ENCODE results near the gene VIT.

The VIT gene

GRCh38 chr2:36771671-36772070, 75.2 kb downstream of the VIT start:
- no peak overlapping the region for H3K27ac ChIP-seq (replicated peaks)
- H3K27me3 ChIP-seq (ENCODE audit: insufficient read depth, poor library complexity, severe bottlenecking), result no peaks in the 10 kb centered on the region
- no peak overlapping the region for H3K4me3 ChIP-seq (replicated peaks; ENCODE audit: insufficient read depth, low read length)
- TF ChIP-seq CTCF (IDR thresholded peaks at IDR 0.05; ENCODE audit: insufficient read depth, low read length) (no peak), POLR2AphosphoS5 (IDR thresholded peaks at IDR 0.05; ENCODE audit: low read depth) (no peak), SPI1 (IDR thresholded peaks at IDR 0.05; ENCODE audit: borderline replicate concordance, low read depth) (no peak), GABPA (IDR thresholded peaks at IDR 0.05; ENCODE audit: low read depth) (no peak)
- DNase-seq (ENCODE audit: low read depth in 1 of 2, low spot score in 1 of 2), result no peak

DNA sequence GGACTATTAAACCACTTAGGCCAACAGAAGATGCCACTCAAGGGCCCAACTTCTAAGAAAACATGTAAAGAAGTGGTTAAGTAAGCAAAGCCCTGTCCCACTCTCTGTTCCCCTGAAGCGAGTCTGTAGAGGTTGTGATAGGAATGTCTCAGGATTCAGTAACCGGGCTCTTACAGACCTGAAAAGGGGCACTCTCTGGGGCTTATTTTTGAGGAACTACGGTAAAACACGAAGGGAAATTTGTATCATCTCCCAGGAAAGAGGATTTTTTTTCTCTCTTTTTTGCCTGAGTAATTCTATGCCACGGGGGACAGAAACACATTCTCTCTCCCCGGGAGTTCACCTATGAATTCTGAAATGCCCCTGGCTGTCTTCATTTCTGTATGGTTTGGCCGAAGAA, 77.4 kb downstream of the VIT start:
- H3K27ac ChIP-seq (replicated peaks), result no peak overlapping the region
- H3K27me3 ChIP-seq (ENCODE audit: insufficient read depth, poor library complexity, severe bottlenecking), result no peaks in the 10 kb centered on the region
- TF ChIP-seq SPI1 (IDR thresholded peaks at IDR 0.05; ENCODE audit: borderline replicate concordance, low read depth) (no peak), GABPA (IDR thresholded peaks at IDR 0.05; ENCODE audit: low read depth) (no peak), REST (IDR thresholded peaks at IDR 0.05; ENCODE audit: insufficient replicate concordance, low read depth) (no peak), POLR2AphosphoS5 (IDR thresholded peaks at IDR 0.05; ENCODE audit: low read depth) (no peak), CTCF (IDR thresholded peaks at IDR 0.05; ENCODE audit: insufficient read depth, low read length) (no peak)
- no peak overlapping the region for H3K4me3 ChIP-seq (replicated peaks; ENCODE audit: insufficient read depth, low read length)
- no peak for DNase-seq (ENCODE audit: low read depth in 1 of 2, low spot score in 1 of 2)

DNA sequence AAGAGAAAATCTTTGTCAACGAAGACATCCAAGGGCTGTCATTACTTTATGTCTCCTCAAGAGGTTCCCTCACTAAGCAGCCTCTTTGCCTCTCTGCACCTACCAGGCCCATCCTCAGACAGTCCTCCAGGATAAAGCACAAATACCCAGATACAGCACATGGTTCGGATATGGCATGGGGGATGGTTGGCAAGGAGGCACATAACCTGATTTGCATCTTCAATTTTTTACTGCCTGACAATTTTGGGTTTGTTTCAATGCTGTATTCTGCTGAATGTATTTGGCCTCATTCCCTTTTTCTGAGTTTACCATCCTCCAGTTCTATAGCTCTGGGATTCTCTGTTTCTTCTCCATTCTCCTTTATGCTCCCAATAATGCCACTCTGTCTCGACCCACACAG, 78.8 kb downstream of the VIT start:
- DNase-seq (ENCODE audit: low read depth in 1 of 2, low spot score in 1 of 2), result no peak
- no peak for TF ChIP-seq REST (IDR thresholded peaks at IDR 0.05; ENCODE audit: insufficient replicate concordance, low read depth)
- no peak for TF ChIP-seq GABPA (IDR thresholded peaks at IDR 0.05; ENCODE audit: low read depth)
- no peak for TF ChIP-seq POLR2AphosphoS5 (IDR thresholded peaks at IDR 0.05; ENCODE audit: low read depth)
- TF ChIP-seq CTCF (IDR thresholded peaks at IDR 0.05; ENCODE audit: insufficient read depth, low read length), result no peak
- H3K27ac ChIP-seq (replicated peaks), result no peak overlapping the region

GRCh38 chr2:36775806-36776205, 79.3 kb downstream of the VIT start:
- Histone ChIP-seq H3K27me3 (ENCODE audit: insufficient read depth, poor library complexity, severe bottlenecking) (no peaks in the 10 kb centered on the region), H3K4me3 (replicated peaks; ENCODE audit: insufficient read depth, low read length) (no peak overlapping the region), H3K27ac (replicated peaks) (no peak overlapping the region)
- TF ChIP-seq POLR2AphosphoS5 (IDR thresholded peaks at IDR 0.05; ENCODE audit: low read depth) (no peak), REST (IDR thresholded peaks at IDR 0.05; ENCODE audit: insufficient replicate concordance, low read depth) (no peak), GABPA (IDR thresholded peaks at IDR 0.05; ENCODE audit: low read depth) (no peak), CTCF (IDR thresholded peaks at IDR 0.05; ENCODE audit: insufficient read depth, low read length) (no peak), SPI1 (IDR thresholded peaks at IDR 0.05; ENCODE audit: borderline replicate concordance, low read depth) (no peak)
- no peak for DNase-seq (ENCODE audit: low read depth in 1 of 2, low spot score in 1 of 2)

More for the DNA sequence above, 78.8 kb downstream of the VIT start:
- Histone ChIP-seq H3K27me3 (ENCODE audit: insufficient read depth, poor library complexity, severe bottlenecking) (no peaks in the 10 kb centered on the region), H3K4me3 (replicated peaks; ENCODE audit: insufficient read depth, low read length) (no peak overlapping the region)

Measured in HL-60 (cell line).